ENCODE results near the gene IQCF2.
A peak's percentile ranks its signal among the peaks of the same experiment; 100 is the strongest.
"Not testable (repeated sequence)": the region's sequence is repeated elsewhere in the genome, so short reads cannot be mapped to it uniquely, and the experiment has no call there.

The IQCF2 gene

DNA sequence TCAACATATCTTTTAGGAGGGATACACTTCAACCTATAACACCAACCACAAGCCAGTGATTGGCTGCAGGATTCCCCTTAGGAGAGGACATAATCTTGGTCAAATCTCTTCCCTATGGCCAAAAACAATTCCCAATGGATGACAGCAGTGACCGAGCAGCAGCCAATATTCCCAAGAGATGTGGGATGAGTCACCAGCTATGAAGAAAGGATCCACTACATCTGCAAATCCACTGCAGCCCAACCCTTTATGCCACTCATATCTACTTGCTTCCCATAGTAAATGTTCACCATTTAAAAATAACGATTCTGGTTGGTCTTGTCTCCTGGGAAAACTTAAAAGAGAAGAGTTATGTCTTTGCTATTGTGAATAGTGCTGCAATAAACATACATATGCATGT lies 18.5 kb downstream of the IQCF2 start:
- no peak for DNase-seq (ENCODE audit: low spot score)

DNA sequence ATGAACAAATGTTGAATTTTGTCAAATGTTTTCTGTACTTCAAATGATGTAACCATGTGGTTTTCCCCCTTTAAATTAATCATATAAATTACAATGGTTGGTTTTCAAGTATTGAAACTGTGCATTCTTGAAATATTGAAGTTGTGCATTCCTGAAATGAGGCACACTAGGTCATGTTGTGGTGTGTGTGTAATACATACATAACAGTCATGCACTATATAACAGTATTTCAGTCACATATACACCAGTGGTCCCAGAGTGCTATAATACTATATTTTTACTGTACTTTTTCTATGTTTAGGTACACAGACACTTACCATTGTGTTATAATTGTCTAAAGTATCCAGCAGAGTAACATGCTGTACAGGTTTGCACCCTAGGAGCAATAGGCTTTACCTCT lies 25.0 kb downstream of the IQCF2 start:
- no peak for DNase-seq (ENCODE audit: low spot score)

DNA sequence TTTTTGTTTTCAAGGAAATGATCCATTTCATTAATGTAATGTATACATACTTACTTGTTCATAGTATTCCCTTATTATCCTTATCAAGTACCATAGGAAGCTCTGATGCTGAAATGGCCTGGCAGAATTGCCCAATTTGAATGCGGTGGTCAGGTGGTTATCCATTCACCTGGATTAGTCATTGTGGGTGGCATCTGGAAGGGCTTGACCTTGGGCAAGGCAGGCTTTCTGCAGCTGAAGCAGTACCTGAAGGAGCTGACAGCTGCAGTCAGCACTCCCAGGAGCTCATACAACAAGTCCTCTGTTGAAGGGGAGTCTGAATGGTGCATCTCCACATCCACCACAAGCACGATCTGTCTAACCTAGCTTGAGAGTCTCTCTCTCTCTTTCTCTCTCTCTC lies 26.2 kb downstream of the IQCF2 start:
- peak; percentile 78 for DNase-seq (ENCODE audit: low spot score)

DNA sequence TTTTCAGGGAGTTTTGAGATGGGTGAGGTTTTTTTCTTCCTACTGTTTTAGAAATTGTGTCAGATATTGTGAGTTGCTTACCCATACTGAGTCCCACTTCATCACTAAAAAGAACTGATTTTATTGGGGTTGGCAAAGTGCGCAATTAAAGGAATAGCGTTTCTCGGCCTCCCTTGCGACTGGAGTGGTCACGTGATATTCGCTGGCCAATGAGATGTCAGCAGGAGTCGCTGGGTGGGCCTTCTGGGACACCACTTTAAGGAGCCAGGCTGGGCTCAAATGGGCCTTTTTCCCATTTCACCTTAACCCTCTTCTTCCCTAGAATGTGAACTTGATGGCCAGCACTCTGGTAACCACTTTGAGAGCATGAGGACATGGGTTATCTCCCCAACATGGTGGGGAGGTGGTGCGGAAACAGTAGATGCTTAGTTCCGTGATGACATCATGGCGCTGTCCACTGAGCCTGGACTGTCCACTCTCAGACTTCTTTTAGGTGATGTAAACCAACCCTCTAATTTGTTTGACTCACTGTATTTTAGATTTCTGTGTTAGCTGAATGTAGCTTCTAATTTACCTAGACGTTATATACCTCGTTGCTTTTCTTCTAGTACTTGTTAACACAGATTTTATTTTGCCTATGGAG lies 27.2 kb downstream of the IQCF2 start:
- no peak for DNase-seq (ENCODE audit: low spot score)

DNA sequence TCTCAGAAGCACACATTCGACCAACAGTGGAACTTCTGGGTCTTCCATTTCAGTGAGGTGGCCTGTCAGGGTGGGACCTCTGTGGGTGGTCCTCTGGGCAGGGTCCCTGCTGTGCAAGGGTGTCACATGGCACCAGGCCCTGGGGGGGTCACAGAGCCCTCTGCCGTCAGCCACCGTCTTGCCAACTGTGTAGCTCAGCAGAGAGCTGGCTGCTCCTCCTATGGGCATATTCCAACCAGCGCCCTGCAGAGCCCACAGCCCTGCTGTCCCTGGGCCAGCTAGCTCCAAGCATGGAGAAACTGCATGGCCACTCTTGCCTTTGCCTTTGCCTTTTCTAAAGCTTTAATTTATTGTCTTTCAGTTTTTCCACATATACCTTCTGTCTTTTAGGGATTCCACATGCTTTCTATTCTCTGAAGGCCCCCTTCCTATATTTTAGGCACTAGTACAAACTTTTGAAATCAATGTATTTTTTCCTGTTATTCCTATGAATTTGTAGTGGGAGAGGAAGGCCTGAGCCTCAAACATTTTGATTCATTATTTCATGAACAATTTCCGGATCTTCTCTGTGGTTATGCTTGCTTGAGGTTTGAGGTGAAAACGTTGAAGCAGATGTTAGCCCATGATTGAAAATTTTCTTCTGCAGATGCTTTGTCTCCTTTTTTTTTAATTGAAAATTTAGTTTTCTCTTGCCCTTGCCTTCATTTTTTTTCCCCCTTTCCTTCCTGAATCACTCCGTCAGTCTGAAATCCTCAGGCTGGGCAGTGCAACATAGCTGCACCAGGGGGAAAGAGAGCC lies 30.0 kb downstream of the IQCF2 start:
- DNase-seq (ENCODE audit: low spot score), result no peak

DNA sequence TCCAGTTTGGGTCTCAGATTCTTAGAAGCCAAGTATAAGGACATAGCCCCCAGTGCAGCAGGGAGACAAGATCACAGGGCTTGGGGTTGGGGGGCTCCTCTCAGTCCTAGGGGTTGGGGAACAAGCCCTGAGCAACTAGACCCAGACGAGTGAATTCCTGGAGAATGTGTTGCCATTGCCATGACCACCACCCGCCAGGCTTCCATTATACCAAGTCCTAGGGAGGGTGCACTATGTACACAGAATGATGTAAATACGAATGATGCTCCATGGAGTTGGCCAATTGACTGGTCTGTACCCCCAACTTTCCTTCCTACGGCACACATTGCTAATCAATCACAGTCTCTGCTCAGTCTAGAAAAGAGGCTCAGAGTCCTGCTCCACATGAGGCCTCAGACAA lies 33.0 kb downstream of the IQCF2 start:
- no peak for DNase-seq (ENCODE audit: low spot score)

DNA sequence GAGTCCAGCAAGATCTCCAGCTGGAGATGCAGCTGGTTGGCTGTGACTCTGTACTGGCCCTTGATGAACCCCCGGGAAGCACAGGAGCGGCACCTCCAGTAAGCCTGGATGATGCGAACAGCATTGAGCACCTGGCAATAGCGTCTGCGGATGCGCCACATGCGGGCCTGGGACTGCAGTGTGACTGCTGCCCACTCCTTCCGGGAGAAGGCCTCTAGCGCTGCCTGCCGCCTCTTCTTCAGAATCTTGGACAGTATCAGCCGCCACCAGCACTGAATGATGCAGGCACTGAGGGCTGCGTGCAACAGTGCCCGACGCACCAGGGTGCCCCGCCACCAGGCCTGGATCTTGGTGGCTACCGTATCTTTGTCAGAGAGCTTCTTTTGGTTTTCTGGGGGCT lies 33.5 kb downstream of the IQCF2 start:
- no peak for DNase-seq (ENCODE audit: low spot score)

DNA sequence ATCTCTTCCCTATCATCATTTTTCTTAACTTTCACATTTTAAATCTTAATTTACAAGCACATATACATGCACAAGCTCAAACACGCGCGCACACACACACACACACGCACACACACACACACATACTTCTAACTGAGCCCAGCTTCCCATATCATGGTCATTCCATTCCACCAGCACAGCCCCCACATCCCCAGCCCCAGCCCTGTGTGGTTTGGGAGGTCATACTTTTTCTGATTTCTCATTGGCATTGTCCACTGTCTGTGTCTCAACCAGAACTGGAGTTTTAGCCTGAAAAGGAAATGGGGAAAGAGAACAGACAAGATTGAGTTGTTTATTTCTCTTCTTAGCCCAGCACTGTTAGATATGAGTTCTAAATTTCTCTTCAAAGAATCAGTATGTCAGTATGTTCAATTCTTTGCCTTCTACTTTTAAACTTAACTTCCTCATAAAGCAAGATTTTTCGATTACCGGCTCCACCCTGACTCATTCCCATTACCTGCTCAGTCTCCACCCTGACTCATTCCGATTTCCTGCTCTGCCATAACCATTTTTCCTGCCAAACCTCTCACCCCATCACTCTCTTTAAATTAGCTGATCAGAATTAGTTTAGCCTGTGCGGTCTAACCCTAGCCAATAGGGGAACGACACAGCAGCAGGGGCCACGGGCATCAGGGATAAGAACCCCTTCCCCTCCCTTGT lies 35.3 kb downstream of the IQCF2 start:
- DNase-seq (ENCODE audit: low spot score), result peak; percentile 21

DNA sequence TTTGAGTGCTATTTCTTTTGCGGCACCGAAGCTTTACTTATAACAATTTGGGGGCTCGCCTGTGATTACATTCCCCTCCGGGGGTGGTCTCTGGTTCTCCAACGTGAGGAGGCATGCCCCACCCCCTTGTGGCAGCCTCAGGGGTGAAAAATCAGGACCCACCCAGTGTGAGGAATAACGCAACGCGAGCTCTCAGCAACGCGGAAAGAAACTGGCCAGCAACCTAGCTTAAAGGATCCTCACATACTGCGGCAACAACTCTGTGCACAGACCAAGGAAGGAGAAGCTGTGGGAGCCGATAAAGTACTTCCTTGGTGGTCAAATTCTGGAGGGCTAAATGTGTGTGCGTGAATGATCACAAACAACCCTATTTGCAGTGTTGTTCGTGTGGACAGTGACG lies 36.0 kb downstream of the IQCF2 start:
- no peak for DNase-seq (ENCODE audit: low spot score)

DNA sequence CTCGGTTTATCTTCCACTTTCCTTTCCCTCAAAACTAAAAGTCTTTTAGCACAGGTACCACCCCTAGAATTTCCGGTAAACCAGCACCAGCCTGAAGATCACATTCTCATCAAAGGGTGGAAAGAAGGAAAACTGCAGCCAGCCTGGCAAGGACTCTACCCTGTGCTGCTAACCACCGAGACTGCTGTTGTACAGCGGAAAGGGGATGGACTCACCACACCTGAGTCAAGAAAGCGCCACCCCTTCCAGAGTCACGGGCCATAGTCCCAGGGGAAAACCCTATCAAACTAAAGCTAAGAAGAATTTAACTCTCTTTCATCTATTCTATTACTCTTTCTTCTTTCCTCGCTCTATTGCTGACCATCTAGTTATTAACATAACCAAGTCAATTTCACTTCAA lies 38.6 kb downstream of the IQCF2 start:
- DNase-seq (ENCODE audit: low spot score), result not testable (repeated sequence)

DNA sequence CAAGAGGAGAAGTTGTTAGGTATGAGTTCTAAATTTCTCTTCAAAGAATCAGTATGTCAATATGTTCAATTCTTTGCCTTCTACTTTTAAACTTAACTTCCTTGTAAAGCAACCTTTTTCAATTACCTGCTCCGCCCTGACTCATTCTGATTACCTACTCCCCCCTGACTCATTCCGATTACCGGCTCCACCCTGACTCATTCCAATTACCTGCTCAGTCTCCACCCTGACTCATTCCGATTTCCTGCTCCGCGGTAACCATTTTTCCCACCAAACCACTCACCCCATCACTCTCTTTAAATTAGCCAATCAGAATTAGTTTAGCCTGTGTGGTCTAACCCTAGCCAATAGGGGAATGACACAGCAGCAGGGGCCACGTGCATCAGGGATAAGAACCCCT lies 40.9 kb downstream of the IQCF2 start:
- peak; percentile 88 for DNase-seq (ENCODE audit: low spot score)

DNA sequence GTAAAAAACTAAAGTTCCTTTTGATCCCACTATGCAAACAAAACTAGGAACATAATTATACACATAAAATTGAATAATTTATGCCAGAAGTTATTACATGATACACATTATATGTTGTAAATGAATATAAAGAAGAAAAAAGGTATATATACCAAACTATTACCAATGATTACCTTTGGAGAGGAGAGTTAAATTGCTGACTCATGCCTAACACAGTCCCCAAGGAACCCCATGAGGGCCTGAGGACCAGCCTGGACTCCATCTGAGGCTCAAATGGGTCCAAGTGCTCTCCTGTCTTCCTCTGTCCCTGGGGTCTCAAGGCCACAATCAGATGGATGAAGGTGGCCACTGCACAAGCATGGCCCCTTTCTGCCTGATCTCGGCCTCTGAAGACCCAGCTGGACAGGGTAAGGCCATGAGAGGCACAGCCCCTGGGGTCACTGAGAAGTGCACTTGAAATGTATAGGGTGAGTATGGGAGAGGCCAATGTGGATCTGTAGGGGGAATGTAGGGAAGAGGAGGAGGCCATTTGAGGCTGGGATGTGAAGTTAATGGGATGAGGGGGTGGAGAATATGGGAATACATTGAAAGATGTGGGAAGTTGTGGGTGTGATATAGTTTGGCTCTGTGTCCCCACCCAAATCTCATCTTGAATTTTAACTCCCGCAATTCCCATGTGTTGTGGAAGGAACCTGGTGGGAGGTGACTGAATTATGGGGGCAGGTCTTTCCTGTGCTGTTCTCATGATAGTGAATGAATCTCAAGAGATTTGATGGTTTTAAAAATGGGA lies 42.8 kb downstream of the IQCF2 start:
- no peak for DNase-seq (ENCODE audit: low spot score)

DNA sequence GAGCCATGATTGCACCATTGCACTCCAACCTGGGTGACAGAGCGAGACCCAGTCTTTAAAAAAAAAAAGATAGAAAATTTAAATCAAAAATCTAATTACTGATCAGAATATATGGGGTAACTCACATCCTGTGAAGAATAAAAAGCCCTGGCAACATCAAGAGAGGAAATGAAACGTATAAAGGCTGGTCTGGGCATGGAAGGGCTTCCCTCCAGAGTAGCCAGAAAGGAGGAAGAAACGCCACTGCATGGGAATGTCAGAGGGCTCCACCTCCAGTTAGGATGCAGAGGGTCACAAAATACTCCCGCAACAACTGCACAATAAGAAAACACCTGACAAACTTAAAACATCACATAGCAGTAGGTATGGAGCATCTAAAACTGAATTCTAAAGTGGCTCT lies 46.6 kb downstream of the IQCF2 start:
- no peak for DNase-seq (ENCODE audit: low spot score)
